Renal pelvis (tissue), 4 donors: ENCODE results near the gene SMC4. TPM values are rescaled to one million over a fixed set of nuclear protein-coding genes. Genes with fewer than 3 reads are reported as not detected.
"Not testable (repeated sequence)": the region's sequence is repeated elsewhere in the genome, so short reads cannot be mapped to it uniquely, and the experiment has no call there.

Experiments
- DNase-seq: peaks from one replicate; pipeline ENCODE4 v3.0.0-alpha.2; 2013
- polyA plus RNA-seq, 3 donors: library from polyadenylated mRNA; unstranded; fragments of 120-200 nt; gene quantifications; one replicate each; pipeline ENCODE4 v1.2.1, GENCODE V29; 2013; ENCODE audit not compliant: insufficient read length in 3 of 3

Gene SMC4
- polyA plus RNA-seq, 3 donors, result 93.8 to 112 (median 96.8) TPM

DNA sequence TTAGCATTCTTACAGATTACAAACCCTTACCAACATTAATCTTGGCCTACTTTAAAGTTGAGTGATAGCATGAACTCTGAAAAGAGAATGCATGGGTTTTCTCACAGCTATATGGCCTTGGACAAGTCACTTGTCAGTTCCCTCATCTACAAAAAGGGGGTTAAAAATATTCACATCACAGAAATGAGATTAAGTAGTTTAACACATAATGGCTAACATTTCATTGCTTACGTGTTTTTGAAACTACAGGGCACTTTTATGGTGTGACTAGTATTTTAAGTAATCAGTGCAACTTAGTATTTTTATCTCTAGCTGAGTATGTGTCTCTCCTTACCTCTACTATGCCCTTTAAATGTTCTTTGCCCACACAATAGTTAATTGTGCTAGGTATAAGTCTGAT lies 36.3 kb downstream of the SMC4 start:
- no peak for DNase-seq

GRCh38 chr3:160437083-160437455 lies 37.6 kb downstream of the SMC4 start:
- no peak for DNase-seq

- no peak for DNase-seq
These were observed 41.2 kb downstream of the SMC4 start for GRCh38 chr3:160440687-160441086.

- no peak for DNase-seq
These were observed 45.0 kb downstream of the SMC4 start for GRCh38 chr3:160444411-160444810.

DNA sequence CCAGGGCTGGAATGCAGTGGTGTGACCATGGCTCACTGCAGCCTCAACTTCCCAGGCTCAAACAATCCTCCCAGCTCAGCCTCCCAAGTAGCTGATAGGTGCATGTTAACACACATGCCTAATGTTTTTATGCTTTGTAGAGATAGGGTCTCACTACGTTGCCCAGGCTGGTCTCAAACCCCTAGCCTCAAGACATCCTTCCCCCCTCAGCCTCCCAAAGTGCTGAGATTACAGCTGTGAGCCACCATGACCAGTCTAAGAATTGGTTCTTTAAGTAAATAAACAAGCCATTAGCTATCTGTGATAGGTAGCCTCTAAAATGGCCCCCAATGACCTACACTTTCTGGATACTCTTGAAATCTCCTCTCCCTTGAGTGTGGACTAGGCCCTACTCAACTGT lies 46.4 kb downstream of the SMC4 start:
- DNase-seq, result no peak

DNA sequence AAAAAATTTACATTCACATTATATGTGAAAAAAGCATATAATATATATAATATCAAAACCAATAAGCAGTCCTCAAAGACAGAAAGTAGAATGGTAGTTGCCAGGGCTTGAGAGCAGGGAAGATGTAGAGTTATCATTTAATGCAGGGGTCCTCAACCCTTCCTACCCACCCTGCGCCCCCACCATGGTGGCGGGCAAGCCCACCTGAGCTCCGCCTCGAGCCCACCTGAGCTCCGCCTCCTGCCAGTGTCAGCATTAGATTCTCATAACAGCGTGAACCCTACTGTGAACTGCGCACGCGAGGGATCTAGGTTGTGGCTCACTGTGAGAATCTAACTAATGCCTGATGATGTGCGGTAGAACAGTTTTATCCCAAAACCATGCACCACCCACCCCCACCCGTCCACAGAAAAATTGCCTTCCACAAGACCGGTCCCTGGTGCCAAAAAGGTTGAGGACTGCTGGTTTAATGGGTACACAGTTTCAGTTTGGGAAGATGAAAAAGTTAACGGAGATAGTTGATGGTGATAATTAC lies 47.1 kb downstream of the SMC4 start:
- no peak for DNase-seq

DNA sequence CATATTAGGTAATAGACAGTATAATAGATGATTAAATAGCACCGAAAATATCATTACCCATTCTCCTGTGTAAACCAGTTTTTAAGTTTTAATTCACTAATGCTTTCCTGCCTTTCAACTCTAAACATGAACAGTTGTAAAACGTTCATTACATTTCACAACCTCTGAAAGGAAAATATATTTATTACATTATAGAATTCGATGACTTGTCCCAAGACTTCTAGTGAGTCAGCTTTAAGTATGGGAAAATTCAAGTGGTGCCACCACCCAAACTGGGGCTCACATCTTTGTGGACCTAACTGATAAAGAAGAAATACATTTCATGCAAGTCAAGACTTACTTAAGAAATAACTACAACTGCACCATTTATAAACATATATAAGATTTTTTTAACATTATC lies 48.1 kb downstream of the SMC4 start:
- no peak for DNase-seq

DNA sequence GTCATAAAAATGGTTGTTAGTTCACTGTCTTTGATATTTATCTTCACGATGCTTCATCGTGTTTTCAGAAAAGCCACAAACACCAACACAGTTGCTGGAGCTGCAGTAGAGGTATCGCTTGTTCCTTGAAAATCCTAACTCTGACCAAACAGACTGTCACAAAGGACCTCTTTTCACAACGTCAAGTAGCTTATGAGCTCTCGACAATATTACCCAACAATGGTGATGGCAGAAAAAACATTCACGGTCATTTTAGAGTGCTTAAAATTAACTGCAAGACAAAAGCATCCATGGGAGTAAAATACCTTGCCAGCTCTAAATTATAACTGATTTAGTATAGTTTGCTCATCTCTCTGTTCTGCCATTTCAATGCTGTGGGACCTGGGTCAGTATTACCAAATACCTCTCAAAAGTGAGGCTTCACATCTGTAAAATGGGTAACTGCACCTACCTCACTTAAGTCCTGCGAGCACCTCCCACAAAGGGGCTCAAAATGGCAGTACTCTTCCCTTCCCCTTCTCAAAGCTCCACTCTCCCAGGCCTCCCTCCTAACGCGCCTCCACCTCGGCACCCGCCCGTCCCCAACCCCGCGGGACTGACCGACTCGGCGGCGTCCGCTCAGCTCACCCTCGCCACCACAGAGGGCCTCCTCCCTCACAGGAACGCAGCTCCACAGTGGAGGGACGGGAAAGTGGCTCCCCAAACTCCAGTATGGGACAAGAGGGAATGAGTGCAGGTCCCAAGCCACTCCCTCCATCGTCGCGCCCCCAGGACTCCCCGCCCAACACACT lies 49.6 kb downstream of the SMC4 start:
- DNase-seq, result peak; percentile 60

GRCh38 chr3:160449636-160450598 lies 50.5 kb downstream of the SMC4 start, which contains the start of gene TRIM59:
Gene TRIM59, minus strand, starts transcription at chr3:160449786. Its CDS starts 10,603 bp downstream, at chr3:160439183.
- DNase-seq, result peak; percentile 95

DNA sequence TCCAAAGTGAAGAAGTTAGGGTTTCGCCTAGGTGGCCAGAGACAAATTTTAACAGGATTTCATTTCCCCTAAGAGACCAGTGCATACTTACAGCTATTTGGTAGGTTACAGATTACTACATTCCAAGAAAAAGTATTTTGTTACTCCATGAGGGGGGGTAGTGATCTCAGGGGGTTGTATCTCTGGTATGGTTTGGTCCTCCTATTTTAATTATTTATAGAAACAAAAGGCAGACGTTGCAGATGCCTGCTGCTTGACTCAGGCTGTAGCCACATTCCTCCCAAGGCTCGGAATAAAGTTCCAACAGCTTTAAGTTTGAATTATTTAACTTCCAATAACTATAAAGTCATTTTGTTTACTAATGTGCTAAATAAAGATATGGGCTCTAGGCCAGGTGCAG lies 51.4 kb downstream of the SMC4 start:
- DNase-seq, result no peak

- DNase-seq, result no peak
These were observed 52.2 kb downstream of the SMC4 start for GRCh38 chr3:160451602-160452001.

GRCh38 chr3:160452251-160452650 lies 52.8 kb downstream of the SMC4 start:
- DNase-seq, result not testable (repeated sequence)

DNA sequence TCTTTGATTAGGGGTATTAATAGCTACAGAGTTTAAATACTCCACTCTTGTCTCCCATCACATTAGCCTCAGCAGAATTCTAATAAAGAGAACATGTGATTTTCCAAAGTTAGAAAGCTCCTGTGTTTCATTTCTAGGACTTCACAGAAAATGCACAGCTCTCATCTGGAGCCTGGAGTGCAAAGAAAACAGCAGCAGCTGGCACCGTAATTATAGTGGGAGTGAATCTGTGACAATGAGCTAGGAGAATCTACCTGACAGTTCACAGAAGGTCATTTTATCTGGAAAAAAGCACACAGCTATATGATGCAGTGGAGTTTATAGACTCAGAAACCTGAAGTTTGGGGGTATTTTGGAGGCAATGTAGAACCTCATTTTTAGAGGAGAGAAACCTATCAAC lies 55.5 kb downstream of the SMC4 start:
- DNase-seq, result no peak

DNA sequence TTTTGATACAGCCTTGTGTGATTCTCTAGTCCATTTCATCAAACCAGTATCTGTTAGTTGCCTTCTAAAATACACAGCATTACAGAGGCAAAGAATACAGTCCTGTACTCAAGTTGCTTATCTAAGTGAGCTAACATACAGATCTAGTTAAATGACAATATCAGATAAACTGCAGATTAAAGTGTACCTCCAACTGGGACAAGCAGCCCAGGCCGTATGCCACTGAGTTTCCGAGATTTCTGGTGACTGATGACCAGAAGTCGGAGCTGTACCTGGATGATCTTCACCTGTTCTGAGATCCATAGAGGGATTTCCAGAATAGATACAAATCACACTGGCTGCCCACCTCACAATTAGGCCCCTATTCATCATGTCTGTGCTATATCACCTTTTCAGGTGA lies 56.4 kb downstream of the SMC4 start:
- no peak for DNase-seq

DNA sequence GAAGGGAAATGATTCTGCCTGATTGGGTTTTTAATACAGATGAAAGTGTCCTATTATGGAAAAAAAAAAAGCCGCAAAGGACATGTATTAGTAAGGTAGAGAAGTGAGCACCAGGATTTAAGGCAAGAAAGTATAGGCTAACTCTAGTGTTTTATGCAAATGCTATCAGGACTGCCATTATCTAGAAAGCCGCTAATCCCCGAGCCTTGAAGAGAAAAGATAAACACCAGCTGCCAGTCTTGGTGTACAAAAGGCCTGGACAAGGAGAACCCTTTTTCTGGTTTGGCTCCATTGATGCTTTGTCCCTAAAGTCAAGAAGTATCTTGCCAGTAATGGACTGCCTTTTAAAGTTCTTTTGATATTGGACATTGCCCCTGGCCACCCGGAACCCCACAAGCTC lies 58.7 kb downstream of the SMC4 start:
- no peak for DNase-seq

GRCh38 chr3:160459450-160459970 lies 60.1 kb downstream of the SMC4 start:
- DNase-seq, result no peak

- DNase-seq, result no peak
These were observed 60.6 kb downstream of the SMC4 start for GRCh38 chr3:160460033-160460432.

GRCh38 chr3:160464321-160464720 lies 64.9 kb downstream of the SMC4 start:
- no peak for DNase-seq

DNA sequence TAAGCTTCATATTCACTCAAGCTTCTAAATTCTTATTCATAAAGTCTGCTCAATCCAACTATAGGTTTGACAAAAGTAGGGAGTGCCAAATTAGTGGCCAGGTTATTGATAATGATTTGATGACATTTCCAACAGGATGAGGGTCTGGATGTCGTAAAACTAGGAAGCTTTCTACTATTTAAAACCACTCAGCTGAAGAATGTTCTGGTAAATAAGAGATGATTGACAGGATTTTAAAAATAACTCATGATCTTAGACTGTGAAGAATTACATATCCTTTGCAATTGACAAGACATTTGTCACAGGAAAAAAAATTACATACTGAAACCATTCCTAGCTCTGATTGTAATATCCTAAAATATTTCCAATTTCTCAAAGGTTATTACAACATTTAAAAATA lies 65.5 kb downstream of the SMC4 start:
- DNase-seq, result no peak

DNA sequence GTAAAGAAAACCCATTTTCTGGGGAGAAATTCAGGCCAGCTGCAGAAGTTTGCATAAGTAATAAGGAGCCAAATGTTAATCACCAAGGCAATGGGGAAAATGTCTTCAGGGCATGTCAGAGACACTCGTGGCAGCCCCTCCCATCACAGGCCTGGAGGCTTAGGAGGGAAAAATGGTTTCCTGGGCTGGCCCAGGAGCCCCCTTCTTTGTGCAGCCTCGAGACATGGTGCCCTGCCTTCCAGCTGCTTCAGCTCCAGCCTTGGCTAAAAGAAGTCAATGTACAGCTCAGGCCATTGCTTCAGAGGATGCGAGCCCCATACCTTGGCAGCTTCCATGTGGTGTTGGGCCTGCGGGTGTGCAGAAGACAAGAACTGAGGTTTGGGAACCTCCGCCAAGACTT lies 70.7 kb downstream of the SMC4 start:
- DNase-seq, result no peak

DNA sequence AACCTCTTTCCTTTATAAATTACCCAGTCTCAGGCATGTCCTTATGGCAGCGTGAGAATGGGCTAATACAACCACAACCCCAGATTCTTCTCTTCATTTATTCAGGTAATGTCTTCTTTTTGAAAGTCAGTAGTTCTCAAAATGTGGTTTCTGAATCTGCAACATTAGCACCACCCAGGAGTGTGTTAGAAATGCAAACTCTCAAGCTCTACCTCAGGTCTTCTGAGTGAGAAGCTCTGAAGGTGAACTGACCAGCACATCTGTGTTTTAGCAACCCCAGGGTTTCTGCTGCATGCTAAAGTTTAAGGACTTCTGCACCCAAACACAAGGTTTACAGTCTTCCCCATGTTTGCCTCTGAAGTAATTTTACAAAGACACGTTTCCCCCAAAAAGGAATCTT lies 72.4 kb downstream of the SMC4 start:
- DNase-seq, result no peak

DNA sequence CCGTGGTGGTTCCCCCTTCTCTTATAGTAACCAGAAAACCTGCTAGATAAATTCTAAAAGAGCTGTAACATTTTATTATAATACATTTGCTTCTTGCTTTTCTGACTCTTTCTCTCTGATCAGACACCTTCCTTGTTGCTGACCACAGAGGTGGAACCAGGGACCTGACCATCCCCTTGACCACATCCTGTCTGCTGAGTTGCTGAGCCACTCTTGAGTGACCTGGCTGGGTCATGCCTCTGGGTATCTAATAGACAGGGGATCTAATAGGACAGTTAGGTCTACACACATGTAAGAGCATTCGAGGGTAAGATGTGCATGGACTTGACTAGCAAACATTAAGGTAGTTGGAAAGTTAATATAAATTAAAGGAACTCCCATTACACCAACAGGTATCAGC lies 72.9 kb downstream of the SMC4 start:
- no peak for DNase-seq

- DNase-seq, result no peak
These were observed 73.8 kb downstream of the SMC4 start for GRCh38 chr3:160473221-160473620.
